Tibial nerve (tissue), 4 donors: ENCODE results near the gene STAT1. TPM values are rescaled to one million over a fixed set of nuclear protein-coding genes. Genes with fewer than 3 reads are reported as not detected.

Experiments
- DNase-seq, 2 donors: peaks; one replicate each; pipeline ENCODE4 v3.0.0-alpha.2; 2019; ENCODE audit warnings: low spot score in 2 of 2
- H3K27ac ChIP-seq, 4 donors: fragments of 200-600 bp; sonication (generic) in 3 of 4; one replicate each; pipeline ENCODE4 v1.5.1; 2017 to 2019; ENCODE audit warnings: mild to moderate bottlenecking in 1 of 4
- H3K27me3 ChIP-seq, 2 donors: fragments of 200-600 bp; sonication (generic) in 1 of 2; one replicate each; pipeline versions ENCODE4 v1.5.1 to v1.6.0; 2017 to 2019
- H3K36me3 ChIP-seq, 3 donors: fragments of 200-600 bp; sonication (generic); one replicate each; pipeline ENCODE4 v1.5.1; 2018 to 2019
- H3K4me1 ChIP-seq, 4 donors: fragments of 200-600 bp; sonication (generic) in 3 of 4; one replicate each; pipeline ENCODE4 v1.5.1; 2017 to 2019
- H3K4me3 ChIP-seq, 4 donors: fragments of 200-600 bp; sonication (generic) in 3 of 4; one replicate each; pipeline ENCODE4 v1.5.1; 2017 to 2019; ENCODE audit warnings: mild to moderate bottlenecking in 1 of 4, moderate library complexity in 1 of 4
- H3K9me3 ChIP-seq, 4 donors: fragments of 200-600 bp; sonication (generic) in 3 of 4; one replicate each; pipeline ENCODE4 v1.5.1; 2017 to 2019
- CTCF ChIP-seq, 5 experiments: fragments of 200-600 bp in 3 of 5; fragments of 450-650 bp in 2 of 5; sonication (generic) in 3 of 5; IDR thresholded peaks; one replicate each; pipeline ENCODE4 v1.5.1; 2016 to 2019; ENCODE audit warnings: antibody characterized with exemption in 5 of 5, mild to moderate bottlenecking in 3 of 5, moderate library complexity in 2 of 5
- EP300 ChIP-seq, 2 donors: sonication (generic); formaldehyde crosslinking; IDR thresholded peaks; one replicate each; pipeline ENCODE4 v1.6.1; 2017; ENCODE audit warnings: antibody characterized with exemption in 2 of 2, mild to moderate bottlenecking in 1 of 2
- POLR2A ChIP-seq, 2 donors: fragments of 450-650 bp; IDR thresholded peaks; one replicate each; pipeline ENCODE4 v1.6.1; 2017; ENCODE audit warnings: antibody characterized with exemption in 2 of 2, mild to moderate bottlenecking in 2 of 2, moderate library complexity in 2 of 2
- WGBS, 2 donors: methylation state at CpG; one replicate each; pipeline ENCODE4 v1.1.5; 2018; 5-methylcytosine and 5-hydroxymethylcytosine counted together
- total RNA-seq, 4 donors: library from RNA; depleted of rRNA; stranded (reverse); fragments of >200 nt; gene quantifications; one replicate each; pipeline ENCODE4 v1.1.0, GENCODE V29; 2016

STAT1 gene
- total RNA-seq, 4 donors from 2014 or later = 40.2 to 73.9 (median 65.6) TPM

DNA sequence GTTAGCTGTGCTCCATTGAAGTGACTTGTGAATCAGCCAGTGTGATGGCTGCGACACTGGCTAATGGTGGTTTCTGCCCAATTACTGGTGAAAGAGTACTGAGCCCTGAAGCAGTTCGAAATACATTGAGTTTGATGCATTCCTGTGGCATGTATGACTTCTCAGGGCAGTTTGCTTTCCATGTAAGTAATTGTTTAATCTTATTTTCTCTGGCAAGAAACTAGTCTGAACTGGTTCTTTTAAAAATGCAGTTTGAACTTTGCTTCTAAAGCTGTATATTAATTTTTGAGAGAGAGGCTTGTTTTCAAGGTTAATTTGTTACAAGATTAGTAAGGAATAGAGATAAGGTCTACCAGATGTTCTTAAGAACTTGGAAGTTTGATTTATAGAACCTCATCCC is 86.7 kb downstream of the STAT1 start:
- Histone ChIP-seq H3K27ac (no peak overlapping the region), H3K9me3 (no peaks in the 10 kb centered on the region), H3K4me3 (no peak overlapping the region), H3K36me3 (peaks cover 0 to 67% (median 0%) of the 10 kb centered on the region in 3 donors), H3K4me1 (no peaks in the 10 kb centered on the region), H3K27me3 (no peaks in the 10 kb centered on the region)
- TF ChIP-seq POLR2A (IDR thresholded peaks at IDR 0.05) = no peak
- TF ChIP-seq CTCF (IDR thresholded peaks at IDR 0.05) = no peak
- no peak for TF ChIP-seq EP300 (IDR thresholded peaks at IDR 0.05)
- 79 to 87% methylated on average over 2 of the region's 2 CpGs for WGBS, 2 donors
- DNase-seq = no peak

DNA sequence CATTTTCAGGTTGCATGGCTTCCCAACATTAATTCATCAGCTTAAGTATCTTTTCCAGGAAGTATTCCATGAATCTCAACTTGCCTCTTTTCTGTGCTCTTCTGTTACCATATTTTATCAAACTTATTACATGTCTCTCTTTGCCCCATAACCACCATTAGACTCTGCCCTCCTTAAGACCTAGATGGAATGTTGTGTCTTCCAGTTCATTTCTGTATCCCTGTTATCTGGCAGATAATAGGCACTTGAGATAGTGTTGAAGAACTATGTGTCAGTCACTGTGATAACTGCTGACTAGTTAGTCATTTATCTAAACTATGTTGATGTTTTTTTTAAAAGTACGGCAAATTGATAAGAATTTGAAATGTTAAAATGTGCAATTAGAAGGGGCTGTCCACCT is 91.6 kb downstream of the STAT1 start:
- H3K36me3 ChIP-seq = peaks cover 0 to 64% (median 0%) of the 10 kb centered on the region in 3 donors
- H3K27ac ChIP-seq = no peak overlapping the region
- H3K4me1 ChIP-seq = no peaks in the 10 kb centered on the region
- 93 to 100% methylated on average over 1 of the region's 1 CpG for WGBS, 2 donors
- no peaks in the 10 kb centered on the region for H3K9me3 ChIP-seq
- no peak overlapping the region for H3K4me3 ChIP-seq
- no peaks in the 10 kb centered on the region for H3K27me3 ChIP-seq
- no peak for DNase-seq
- TF ChIP-seq CTCF (IDR thresholded peaks at IDR 0.05) (no peak), POLR2A (IDR thresholded peaks at IDR 0.05) (no peak), EP300 (IDR thresholded peaks at IDR 0.05) (no peak)

DNA sequence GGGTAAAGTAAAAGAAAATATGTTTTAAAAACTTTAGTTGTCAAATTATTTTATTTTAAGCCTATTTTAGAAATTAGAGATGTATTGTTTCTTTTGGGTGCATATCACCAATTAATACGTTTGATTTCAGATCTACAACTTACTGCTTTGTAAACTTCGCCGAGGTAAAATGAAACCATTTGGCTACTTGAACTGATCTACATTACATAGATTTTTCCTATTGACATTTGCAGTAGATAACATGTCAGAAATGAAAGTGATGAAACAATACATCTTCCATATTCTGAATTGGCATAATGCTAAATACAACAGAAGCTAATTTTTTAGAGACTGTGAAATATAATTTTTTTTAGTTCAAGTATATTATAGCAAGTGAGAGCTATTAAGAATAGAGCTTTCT is 93.9 kb downstream of the STAT1 start:
- TF ChIP-seq CTCF (IDR thresholded peaks at IDR 0.05) (no peak), POLR2A (IDR thresholded peaks at IDR 0.05) (no peak)
- H3K27ac ChIP-seq = no peak overlapping the region
- peaks cover 0 to 55% (median 0%) of the 10 kb centered on the region in 3 donors for H3K36me3 ChIP-seq
- no peaks in the 10 kb centered on the region for H3K27me3 ChIP-seq
- no peaks in the 10 kb centered on the region for H3K9me3 ChIP-seq
- no peak overlapping the region for H3K4me3 ChIP-seq
- H3K4me1 ChIP-seq = no peaks in the 10 kb centered on the region
- WGBS, 2 donors = 85 to 91% methylated on average over 3 of the region's 3 CpGs
- no peak for DNase-seq

Other genes with a start within 250 kb of the STAT1 start
- 100 to 1,000 TPM; 106 to 164 (median 145) TPM for gene GLS, start 133.3 kb downstream of the STAT1 start, total RNA-seq
- 1 to 10 TPM in 2 of 4 donors, under 1 TPM in 1, not detected in 1; 0.39 to 4.2 (median 2.3) TPM for gene STAT4, start 136.8 kb upstream of the STAT1 start, total RNA-seq
- 10 to 100 TPM; 27.9 to 44.4 (median 36.8) TPM for gene MYO1B, start 231.2 kb upstream of the STAT1 start, total RNA-seq